Skin epidermis (tissue), 12 donors: Measurements from ENCODE around the gene PLA2G2C.

Source experiments
- H3K27ac ChIP-seq, 21 experiments: fragments of 200-600 bp; sonication (generic) in 11 of 21; one replicate each; pipeline ENCODE4 v1.5.0; 2020; ENCODE audit warnings: mild to moderate bottlenecking in 3 of 21, inconsistent platforms in 2 of 21, moderate library complexity in 2 of 21
- H3K4me3 ChIP-seq, 7 experiments: fragments of 200-600 bp; sonication (generic) in 2 of 7; one replicate each; pipeline ENCODE4 v1.5.0; 2020; ENCODE audit warnings: inconsistent platforms in 2 of 7, mild to moderate bottlenecking in 2 of 7, moderate library complexity in 1 of 7

The PLA2G2C gene

DNA sequence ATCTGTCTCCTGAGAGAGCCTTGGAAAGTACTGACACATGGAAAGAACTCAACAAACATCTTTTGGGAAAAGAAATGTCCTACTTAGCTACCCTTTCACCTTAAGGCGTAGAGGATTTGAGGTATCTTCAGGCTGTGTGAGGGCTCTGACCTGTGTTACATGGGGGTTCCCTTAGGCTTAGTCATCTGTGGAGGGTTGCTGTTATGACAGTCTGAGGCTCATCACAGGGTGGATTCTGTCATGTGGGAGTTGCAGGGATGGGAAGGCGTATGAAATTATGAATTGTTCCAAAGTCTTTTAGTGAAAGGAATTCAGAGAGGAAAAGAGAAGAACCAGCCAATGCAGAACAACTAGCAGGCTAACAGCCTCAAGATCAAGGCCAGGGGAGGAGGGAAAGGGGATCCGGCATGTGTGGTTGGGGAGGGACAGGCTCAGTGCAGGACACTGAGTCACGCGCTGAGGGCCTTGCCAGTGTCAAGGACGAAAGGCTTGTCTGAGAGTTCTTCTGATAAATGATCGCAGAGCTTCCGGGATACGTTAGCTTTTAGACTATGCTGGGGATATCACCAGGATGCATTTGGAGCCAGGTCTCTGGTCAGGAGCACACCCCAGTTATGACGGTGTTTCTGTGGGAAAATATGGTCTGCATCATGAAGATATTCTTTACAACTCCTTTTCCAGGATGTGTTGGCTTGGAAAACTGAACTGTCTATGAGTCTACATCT is 24.6 kb upstream of the PLA2G2C start:
- H3K4me3 ChIP-seq = no peak overlapping the region
- peak overlapping the region in 1 of 21 experiments; percentile 49 for H3K27ac ChIP-seq

DNA sequence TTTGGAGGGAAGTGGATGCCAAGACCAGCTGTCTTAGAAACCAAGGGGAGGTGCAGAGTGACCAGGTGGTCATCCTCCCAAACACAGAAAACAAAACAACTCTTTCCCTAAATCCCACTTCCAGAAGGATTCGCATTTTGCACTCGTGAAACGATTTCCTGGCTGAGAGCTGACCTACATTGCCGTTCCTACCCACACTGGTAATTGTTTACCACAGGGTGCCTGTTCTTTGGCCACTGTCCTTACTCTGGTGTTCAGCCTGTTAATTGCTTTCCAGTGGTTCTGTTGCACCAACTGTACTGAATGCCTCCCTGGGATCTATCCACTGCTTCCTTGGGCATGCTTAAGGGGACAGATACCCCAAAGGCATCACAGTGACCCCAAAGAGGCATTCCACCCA is 23.2 kb upstream of the PLA2G2C start:
- Histone ChIP-seq H3K27ac (no peak overlapping the region), H3K4me3 (no peak overlapping the region)

DNA sequence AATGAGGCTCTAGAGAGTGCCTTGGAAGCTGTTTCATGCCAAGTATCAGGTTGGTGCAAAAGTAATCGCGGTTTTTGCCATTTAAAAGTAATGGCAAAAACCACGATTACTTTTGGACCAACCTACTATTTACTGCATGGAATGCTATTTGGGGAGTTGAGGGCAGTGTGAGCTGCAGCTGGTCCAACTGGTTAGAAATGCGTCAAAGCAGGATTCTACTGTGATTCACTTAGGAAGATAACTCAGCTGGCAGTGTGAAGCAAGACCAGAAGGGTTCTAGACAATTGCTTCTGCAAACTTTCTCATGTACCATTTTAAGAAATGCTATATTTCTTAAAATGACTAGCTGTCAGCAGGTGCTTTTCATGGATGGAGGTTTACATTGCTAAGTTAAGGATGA is 21.2 kb upstream of the PLA2G2C start:
- Histone ChIP-seq H3K27ac (no peak overlapping the region), H3K4me3 (no peak overlapping the region)

DNA sequence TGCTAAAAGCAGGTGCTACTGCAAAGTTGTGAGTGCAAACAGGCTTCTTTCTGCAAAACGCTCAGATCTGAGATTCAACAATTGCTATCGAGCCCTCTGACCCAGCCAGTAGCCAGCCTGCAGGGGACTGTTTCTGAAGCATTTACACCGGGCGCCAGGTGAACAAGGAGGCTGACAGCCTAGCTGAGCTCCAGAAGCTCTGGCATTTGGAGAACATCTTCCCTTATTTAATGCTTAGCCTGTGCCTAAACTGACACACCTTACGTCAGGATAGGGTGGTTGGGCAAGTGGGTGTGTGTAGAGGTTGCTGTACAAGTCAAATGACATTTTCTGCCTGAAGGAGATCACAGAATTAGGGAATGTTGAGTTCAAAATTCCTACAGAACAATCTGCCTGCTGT is 15.8 kb upstream of the PLA2G2C start:
- Histone ChIP-seq H3K4me3 (no peak overlapping the region), H3K27ac (no peak overlapping the region)

DNA sequence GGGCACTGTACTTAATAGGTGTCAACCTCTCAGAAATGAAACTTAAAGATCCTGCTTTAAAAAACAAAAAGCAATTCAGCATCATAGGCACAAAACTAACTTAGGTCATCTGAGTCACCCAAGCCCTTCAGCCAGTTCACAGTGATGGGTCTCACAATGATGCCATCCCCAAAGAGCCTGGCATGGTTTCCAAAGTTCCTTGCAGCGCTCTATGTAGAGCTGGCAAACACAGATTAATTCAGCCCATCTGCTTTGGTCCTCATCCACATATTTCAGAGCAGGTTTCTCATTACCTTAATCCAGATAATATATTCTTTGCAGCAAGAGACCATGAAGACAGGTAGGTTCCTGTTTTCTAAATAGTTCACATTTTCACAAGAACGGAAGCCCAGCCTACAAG is 14.6 kb upstream of the PLA2G2C start:
- Histone ChIP-seq H3K4me3 (no peak overlapping the region), H3K27ac (no peak overlapping the region)

DNA sequence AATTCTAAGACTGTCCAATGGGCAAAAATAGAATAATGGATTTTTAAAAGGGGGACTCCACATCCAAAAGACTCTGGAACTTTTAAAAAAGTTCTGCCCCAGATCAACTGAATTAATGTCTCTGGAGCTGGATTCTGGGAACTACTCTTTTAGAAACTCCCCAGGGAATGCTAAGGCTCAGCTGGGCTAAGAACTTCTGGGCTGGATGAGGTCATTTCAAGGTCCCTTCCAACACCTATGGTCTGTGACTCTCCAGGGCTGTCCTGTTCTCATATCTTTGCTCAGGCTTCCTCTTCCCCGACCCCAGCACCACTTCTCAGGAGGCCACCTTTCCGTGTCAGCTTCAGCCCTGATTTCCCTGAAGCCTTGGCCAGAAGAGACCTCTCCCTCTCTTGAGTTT is 13.5 kb upstream of the PLA2G2C start:
- H3K4me3 ChIP-seq = no peak overlapping the region
- no peak overlapping the region for H3K27ac ChIP-seq

DNA sequence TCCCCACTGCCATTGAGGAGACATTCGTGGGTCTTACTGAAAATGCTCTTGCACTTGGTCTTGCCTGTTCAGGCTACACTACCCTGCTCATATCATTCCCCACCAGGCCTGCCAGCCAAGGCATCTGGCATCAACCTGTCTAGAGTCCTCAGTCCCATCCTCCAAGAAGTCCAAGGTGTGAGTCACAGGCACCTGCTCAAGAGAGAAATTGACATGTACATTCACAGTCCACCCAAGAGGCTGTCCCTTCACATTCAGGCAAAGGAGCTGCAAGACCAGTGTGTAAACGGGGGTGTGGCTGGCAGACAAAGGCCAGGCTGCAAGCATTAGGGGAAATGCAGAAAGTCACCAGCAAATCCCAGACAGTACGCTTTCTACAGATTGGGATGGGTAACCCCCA is 13.1 kb upstream of the PLA2G2C start:
- Histone ChIP-seq H3K27ac (no peak overlapping the region), H3K4me3 (no peak overlapping the region)

DNA sequence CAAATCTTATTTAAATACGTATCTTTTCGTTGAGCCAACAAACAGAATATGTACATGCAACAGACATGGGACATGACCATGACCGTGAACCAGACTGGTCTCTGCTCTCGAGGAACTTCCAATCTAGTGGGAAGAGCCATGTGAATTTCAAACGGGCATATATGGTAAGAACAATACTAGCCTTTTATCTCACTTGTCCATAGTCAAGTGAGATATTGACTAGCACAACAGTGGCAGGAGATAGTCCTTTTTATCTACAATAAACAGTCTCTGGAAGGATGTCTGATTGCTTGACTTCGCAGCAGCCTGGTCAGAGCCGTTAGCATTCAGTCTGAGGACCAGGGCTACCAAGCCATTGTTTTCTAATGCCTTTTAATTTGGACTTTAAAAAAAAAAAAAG is 12.6 kb upstream of the PLA2G2C start:
- no peak overlapping the region for H3K27ac ChIP-seq
- H3K4me3 ChIP-seq = no peak overlapping the region

DNA sequence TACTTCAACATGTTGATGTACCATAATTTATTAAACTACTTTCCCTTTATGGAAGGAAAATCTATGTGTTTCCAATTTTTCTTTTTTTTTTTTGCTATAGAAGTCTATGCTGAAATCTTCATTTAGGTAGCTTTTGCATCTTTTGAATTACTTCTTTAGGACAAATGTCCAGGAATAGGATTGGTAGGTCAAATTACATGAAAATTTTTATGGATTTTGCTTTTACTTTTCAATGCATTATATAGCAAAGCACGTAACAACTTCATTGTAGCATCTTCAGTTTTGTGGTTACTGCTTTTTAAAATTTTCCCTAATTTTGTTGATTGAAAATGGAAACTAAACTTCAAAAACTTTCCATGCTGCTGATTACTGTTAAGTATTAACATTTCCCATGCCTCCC is 12.0 kb upstream of the PLA2G2C start:
- Histone ChIP-seq H3K4me3 (no peak overlapping the region), H3K27ac (no peak overlapping the region)

DNA sequence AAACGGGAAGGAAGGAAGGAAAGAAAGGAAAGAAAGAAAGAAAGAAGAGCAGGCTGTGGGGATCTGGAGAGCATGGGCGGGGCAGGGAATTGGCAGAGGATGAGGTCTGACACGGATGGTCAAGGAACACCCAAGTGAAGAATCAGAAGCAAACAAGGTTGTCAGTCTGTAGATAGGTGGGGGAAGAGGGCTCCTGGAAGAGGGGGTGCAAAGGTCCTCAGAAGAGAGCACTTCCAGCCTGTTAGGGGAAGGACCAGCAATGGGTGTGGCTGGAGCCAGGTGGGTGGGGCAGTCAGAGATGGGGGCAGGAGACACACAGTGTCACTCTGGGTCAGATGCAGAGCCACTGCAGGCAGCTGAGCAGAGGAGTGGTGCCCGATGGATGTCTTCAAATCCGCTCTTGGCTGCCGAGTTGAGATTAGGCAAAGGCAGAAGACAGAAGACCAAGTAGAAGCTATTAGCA is 11.0 kb upstream of the PLA2G2C start:
- Histone ChIP-seq H3K27ac (no peak overlapping the region), H3K4me3 (no peak overlapping the region)

DNA sequence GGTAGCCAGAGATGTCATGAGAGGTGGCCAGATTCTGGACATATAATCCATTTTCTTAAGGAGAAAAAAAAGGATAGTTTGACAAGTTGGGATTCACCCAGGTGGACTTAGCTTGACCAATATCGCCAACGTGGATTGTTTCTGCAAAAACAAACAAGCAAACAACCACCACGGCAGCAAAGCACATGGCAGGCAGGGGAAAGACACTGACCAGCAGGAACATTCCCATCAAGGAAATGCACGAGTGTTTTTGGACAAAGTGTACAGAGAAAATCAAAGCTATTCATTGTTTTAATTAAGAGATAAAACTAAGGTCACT is 9.1 kb upstream of the PLA2G2C start:
- no peak overlapping the region for H3K4me3 ChIP-seq
- H3K27ac ChIP-seq = no peak overlapping the region

DNA sequence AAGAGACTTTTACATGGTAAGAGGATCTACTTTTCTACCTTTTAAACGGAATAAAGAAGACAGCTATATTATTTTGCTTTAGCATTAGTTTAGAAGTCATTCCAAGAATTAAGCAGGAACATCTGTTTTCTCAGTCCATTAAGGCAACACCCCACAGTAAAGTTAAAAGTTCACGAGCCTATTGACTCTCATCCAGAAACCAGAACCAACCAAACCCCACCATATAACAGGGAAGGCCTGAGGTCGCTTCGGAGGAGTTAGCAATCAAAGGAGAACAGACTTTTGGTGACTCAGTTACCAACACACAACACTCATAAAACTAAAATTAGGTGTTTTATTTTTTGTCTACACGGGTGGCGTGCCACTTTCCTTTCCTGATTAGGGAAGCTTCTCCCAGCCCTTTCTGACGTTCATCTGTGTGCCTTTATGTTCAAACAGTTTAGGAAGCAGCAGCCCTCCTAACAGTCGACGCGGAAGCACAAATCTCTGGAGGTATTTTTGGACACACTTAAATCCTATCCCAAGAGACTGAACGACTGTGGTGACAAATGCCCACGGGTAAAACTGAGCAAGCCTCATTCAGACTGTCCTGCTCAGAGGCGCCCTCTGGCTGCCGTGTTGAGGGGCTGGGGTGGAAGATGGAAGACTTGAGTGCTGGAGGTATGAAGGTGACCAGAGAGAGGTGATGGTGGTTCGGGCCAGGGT is 8.6 kb upstream of the PLA2G2C start:
- Histone ChIP-seq H3K27ac (no peak overlapping the region), H3K4me3 (no peak overlapping the region)

DNA sequence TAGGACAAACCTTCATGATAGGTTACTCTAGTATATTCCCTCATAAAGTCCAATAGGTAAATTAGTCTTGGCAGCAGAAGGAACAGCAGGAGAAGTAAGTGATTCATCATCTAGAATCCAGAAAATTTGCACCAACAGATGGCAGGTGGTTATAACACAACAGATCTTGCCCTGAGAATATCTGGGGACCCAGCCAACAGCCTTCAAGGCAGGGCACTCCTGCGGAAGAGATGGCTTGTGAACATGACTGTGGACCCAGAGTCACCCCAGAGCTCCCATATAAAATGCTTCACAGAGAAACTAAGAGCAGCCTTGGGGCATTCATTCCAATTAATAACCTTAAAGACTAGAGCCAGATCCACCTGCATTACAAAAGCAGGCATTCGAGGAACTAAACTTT is 7.9 kb upstream of the PLA2G2C start:
- no peak overlapping the region for H3K4me3 ChIP-seq
- no peak overlapping the region for H3K27ac ChIP-seq

DNA sequence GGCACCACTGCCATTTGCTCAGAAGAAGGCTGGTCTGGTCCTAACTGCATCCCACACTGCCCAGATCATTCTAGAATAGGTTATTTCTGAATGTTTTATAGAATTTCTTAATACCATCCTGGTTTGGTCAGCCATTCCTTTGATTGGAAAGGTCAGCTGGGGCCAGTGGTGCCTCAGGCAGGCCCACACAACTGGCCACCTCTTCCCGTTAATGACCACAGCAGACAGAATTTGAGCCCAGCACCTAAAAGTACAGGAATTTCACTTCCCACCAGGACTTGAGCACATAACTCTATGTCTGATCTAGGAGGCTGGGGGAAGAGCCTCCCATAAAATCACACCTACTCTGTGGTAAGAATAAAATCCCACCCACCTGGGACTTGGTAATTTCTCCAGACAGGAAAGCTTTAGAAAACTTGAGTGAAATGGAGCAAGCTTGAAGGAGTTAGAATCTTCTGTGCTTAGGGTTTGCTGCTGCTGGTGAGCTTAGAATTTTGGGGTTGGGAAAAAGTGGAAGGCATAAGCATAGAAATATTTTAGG is 6.6 kb upstream of the PLA2G2C start:
- Histone ChIP-seq H3K4me3 (no peak overlapping the region), H3K27ac (no peak overlapping the region)

DNA sequence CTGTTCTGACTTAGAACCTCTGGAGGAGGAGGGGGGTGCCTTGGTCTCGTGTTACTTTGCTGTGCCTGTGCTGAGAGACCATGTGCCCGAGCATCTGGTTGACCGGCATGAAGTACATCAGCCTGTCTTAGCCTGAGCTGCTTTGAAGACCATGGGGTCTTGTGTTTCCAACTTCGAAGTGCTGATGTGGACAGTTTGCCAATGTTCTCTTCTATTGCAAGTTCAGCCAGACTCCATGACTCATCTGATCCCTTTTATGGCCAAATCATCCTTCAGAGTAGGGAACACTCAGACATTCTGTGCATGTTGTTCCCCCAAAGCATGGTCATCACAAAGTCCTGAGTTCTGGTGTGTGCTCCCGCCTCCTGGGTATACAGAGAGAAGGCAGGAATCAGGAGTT is 6.0 kb upstream of the PLA2G2C start:
- H3K27ac ChIP-seq = no peak overlapping the region
- no peak overlapping the region for H3K4me3 ChIP-seq

DNA sequence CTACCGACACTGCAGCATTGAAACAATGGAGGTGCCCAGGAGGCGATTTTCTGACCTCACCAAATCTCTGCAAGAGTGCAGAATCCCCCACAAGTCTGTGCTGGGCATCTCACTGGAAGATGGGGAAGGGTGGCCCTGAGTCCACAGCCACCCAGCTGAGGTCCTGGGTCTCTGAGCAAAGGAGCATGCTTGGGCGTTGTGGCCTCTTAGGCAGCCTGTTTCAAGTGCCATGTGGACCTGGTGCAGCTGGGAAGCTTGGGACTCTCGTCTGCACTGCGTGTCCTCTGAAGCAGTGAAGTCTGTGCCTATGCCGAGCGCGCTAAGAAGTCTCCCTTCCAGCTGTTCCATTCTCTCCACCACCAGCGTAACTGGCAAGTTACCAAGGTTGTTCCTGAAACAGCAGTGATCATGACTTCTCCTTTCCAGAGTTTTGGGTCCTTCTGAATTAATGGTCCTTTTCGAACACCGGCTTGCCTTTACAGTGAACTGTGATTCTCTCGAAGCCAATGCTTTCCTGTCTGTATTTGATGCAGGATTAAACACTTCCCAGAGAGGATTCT is 5.0 kb upstream of the PLA2G2C start:
- H3K4me3 ChIP-seq = no peak overlapping the region
- H3K27ac ChIP-seq = no peak overlapping the region

DNA sequence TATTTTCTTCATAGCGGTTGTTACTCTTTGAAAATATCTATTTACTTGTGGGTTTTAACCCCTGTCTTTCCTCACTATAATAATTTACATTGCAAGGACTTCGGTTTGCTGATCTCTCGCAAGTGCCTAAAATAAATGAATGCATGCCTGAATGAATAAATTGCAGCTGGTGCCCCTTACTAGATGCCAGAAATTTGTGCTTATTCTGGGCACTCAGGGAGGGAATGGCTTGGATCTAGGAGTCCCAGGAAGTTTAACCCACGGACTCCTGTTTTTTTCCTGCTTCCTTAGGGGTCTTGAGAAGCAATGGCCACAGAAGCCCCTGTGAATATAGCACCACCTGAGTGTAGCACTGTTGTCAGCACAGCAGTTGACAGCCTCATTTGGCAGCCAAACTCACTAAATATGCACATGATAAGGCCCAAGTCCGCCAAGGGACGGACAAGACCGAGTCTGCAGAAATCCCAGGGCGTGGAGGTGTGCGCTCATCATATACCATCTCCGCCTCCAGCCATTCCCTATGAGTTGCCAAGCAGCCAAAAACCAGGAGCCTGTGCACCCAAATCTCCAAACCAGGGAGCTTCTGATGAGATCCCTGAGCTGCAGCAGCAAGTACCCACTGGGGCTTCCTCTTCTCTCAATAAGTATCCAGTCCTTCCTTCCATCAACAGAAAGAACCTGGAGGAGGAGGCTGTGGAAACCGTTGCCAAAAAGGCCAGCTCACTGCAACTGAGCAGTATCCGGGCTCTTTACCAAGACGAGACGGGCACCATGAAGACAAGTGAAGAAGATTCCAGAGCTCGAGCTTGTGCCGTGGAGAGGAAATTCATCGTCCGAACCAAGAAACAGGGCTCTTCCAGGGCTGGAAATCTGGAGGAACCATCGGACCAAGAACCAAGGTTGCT is 4.2 kb upstream of the PLA2G2C start:
- no peak overlapping the region for H3K4me3 ChIP-seq
- no peak overlapping the region for H3K27ac ChIP-seq

DNA sequence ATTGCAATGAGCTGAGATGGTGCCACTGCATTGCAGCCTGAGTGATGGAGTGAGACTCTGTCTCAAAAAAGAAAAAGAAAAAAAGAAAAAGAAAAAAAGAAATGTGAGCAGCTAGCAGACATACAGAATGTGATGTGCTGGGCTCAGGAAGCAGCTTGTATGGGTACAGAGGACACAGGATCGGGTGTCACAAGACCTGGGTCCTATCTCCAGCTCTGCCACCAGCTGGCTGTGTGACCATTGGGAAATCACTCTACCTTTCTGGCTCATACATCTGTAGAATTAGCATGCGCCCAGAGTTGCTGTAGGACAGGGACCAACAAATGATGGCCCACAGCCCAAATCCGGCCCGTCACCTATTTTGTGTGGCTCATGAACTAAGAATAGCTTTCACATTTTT is 3.3 kb upstream of the PLA2G2C start:
- no peak overlapping the region for H3K4me3 ChIP-seq
- H3K27ac ChIP-seq = no peak overlapping the region

DNA sequence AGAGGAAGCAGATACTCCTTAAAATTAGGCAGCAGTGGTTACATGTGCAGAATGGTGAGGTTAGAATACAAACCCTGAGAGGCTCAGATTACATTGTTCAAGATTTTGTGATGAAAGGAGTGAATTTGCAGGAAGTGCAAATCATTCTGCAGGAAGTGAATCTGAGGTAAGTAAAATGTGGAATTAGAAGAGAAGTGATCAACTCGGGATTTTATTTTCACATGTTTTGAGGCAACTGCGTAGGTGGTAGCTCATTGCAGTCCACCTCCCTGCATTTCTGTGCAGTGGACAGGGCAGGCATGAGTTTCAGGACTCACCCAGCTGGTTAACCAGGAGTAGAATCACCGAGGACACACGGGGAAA is 2.1 kb upstream of the PLA2G2C start:
- no peak overlapping the region for H3K27ac ChIP-seq

DNA sequence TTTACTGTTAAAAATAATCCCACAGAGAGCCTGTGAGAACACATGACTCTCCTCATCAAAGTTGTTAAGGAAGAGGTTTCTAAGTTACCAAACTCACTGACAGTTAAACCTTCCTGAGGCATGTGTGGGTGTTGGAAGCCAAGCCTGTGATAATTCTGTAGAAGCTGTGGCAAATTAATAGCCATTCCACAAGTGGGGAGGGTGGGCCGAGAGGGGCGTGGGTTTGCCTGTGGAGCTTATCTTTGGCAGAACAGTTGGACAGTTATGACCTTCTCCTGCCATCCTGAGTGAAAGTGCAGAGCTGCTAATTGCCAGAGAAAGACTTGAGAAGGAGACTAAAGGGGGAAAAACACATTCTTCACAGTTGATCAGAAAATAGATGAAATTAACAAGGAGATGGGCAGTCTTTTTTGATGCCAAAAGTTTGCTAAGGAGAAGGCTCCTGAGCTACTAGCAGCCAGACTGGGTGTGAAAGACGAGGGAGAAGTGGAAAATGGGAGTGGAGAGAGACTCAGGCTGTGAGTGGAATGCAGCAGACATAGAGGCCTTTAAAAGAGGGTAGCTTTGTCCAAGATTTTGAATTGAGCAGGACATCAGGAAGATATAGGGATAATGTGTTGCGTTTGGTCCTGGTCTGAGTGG is 1.6 kb upstream of the PLA2G2C start:
- peak overlapping the region in 1 of 21 experiments; percentile 51 for H3K27ac ChIP-seq

More for the DNA sequence above, 2.1 kb upstream of the PLA2G2C start:
- H3K4me3 ChIP-seq = no peak overlapping the region

More for the DNA sequence above, 1.6 kb upstream of the PLA2G2C start:
- H3K4me3 ChIP-seq = no peak overlapping the region
